Measurements from ENCODE around the gene RASL11B. TPM values are rescaled to one million over a fixed set of nuclear protein-coding genes. Genes with fewer than 3 reads are reported as not detected.
A peak's percentile ranks its signal among the peaks of the same experiment; 100 is the strongest.

Gene RASL11B
- total and polyA plus RNA-seq, 12 donors, result 1.2 to 16.5 (median 5.3) TPM

- ATAC-seq, result no peak
- no peak overlapping the region for H3K27ac ChIP-seq
- H3K9me3 ChIP-seq, result peaks cover 0 to 13% (median 5%) of the 10 kb centered on the region in 11 donors
- H3K36me3 ChIP-seq, result peaks cover 0 to 3% (median 0%) of the 10 kb centered on the region in 9 donors
- TF ChIP-seq, protein P1, sequence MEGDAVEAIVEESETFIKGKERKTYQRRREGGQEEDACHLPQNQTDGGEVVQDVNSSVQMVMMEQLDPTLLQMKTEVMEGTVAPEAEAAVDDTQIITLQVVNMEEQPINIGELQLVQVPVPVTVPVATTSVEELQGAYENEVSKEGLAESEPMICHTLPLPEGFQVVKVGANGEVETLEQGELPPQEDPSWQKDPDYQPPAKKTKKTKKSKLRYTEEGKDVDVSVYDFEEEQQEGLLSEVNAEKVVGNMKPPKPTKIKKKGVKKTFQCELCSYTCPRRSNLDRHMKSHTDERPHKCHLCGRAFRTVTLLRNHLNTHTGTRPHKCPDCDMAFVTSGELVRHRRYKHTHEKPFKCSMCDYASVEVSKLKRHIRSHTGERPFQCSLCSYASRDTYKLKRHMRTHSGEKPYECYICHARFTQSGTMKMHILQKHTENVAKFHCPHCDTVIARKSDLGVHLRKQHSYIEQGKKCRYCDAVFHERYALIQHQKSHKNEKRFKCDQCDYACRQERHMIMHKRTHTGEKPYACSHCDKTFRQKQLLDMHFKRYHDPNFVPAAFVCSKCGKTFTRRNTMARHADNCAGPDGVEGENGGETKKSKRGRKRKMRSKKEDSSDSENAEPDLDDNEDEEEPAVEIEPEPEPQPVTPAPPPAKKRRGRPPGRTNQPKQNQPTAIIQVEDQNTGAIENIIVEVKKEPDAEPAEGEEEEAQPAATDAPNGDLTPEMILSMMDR (IDR thresholded peaks at IDR 0.05), result no peak
- peaks cover 0 to 31% (median 0%) of the 10 kb centered on the region in 7 donors for H3K27me3 ChIP-seq
- WGBS, 2 donors, result 91 to 92% methylated on average over 2 of the region's 2 CpGs
- DNase-seq, result no peak
- peaks cover 0 to 39% (median 18%) of the 10 kb centered on the region in 9 donors for H3K4me1 ChIP-seq
- no peak overlapping the region for H3K4me3 ChIP-seq
- intact Hi-C loops (cut with DNase I), result loop anchor here in 9 of 10 donors (5.0 to 10.0 kb wide), 7 partner anchors 94 to 316 kb away; partner anchors contain the start of gene USP46 (in 2 of the 9)
Measured at GRCh38 chr4:52860361-52860760, 1.8 kb upstream of the RASL11B start.

DNA sequence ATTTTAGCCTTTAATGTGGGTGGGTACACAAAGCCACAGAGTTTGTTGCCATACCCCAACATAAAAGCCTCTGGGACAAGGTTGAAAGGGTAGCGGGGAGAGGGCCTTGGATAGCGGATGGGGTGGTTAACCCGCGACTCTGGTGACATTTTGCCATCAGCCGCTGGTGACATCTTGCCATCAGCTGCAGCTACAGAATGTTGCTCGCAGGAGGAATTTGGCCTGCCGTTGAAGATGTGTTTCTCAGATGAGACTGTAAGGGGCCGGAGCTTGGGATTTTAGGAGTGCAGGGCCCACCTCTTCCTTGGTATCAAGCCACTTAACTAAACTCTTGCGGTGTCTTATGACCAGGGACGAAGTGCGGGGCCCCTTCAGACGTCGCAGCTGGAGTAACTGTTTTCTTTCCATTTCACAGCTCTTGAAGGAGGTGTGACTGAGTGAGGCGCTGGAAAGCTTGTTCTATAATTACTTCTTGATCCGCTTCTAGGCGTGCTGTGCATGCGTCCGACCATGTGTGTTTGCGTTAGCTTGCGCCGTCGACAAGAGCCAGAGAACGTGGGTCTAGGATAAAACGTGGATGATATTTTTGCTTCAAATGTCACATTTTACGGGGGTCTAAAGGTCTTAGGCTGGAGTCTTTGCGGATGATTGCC, 820 bp upstream of the RASL11B start:
- intact Hi-C loops (cut with DNase I), result loop anchor here in 9 of 10 donors (5.0 to 10.0 kb wide), 7 partner anchors 94 to 316 kb away; partner anchors contain the start of gene USP46 (in 2 of the 9)
- H3K4me3 ChIP-seq, result peak overlapping the region; percentile 45 to 90 (median 70)
- H3K4me1 ChIP-seq, result peaks cover 0 to 49% (median 28%) of the 10 kb centered on the region in 9 donors
- 36 to 37% methylated on average over 26 of the region's 26 CpGs for WGBS, 2 donors
- H3K27ac ChIP-seq, result peak overlapping the region in 9 of 10 donors; percentile 5 to 90 (median 77)
- H3K27me3 ChIP-seq, result peaks cover 0 to 31% (median 0%) of the 10 kb centered on the region in 7 donors
- peaks cover 0 to 12% (median 3%) of the 10 kb centered on the region in 9 donors for H3K36me3 ChIP-seq
- ATAC-seq (peak in 2 of 8 donors; percentile 8 to 20), DNase-seq (no peak)
- TF ChIP-seq, protein P1 (IDR thresholded peaks at IDR 0.05), result no peak
- peaks cover 0 to 13% (median 5%) of the 10 kb centered on the region in 11 donors for H3K9me3 ChIP-seq

GRCh38 chr4:52862639-52863161, 583 bp downstream of the RASL11B start:
- peaks cover 2 to 63% (median 34%) of the 10 kb centered on the region in 9 donors for H3K4me1 ChIP-seq
- WGBS, 2 donors, result 2 to 9% methylated on average over 22 to 23 of the region's 23 CpGs
- TF ChIP-seq, protein P1 (IDR thresholded peaks at IDR 0.05), result no peak
- intact Hi-C loops (cut with DNase I), result loop anchor here in 9 of 10 donors (5.0 to 10.0 kb wide), 7 partner anchors 92 to 318 kb away; partner anchors contain the start of gene USP46 (in 2 of the 9)
- no peak for DNase-seq
- peaks cover 0 to 10% (median 5%) of the 10 kb centered on the region in 11 donors for H3K9me3 ChIP-seq
- peaks cover 0 to 21% (median 3%) of the 10 kb centered on the region in 9 donors for H3K36me3 ChIP-seq
- peaks cover 0 to 31% (median 0%) of the 10 kb centered on the region in 7 donors for H3K27me3 ChIP-seq
- ATAC-seq, result peak in 7 of 8 donors; percentile 1 to 53 (median 12)
- H3K4me3 ChIP-seq, result peak overlapping the region; percentile 45 to 90 (median 70)
- H3K27ac ChIP-seq, result peak overlapping the region in 9 of 10 donors; percentile 24 to 90 (median 77)

GRCh38 chr4:52863324-52863723, 1.2 kb downstream of the RASL11B start:
- no peak for DNase-seq
- H3K4me1 ChIP-seq, result peaks cover 3 to 69% (median 40%) of the 10 kb centered on the region in 9 donors
- ATAC-seq, result no peak
- H3K36me3 ChIP-seq, result peaks cover 0 to 21% (median 3%) of the 10 kb centered on the region in 9 donors
- peak overlapping the region in 9 of 10 donors; percentile 45 to 90 (median 72) for H3K4me3 ChIP-seq
- H3K27ac ChIP-seq, result peak overlapping the region in 7 of 10 donors; percentile 24 to 90 (median 78)
- intact Hi-C loops (cut with DNase I), result loop anchor here in 9 of 10 donors (5.0 to 10.0 kb wide), 7 partner anchors 91 to 319 kb away; partner anchors contain the start of gene USP46 (in 2 of the 9)
- WGBS, 2 donors, result 45 to 59% methylated on average over 6 of the region's 6 CpGs
- peaks cover 0 to 4% (median under 1%) of the 10 kb centered on the region in 11 donors for H3K9me3 ChIP-seq
- peaks cover 0 to 31% (median 0%) of the 10 kb centered on the region in 7 donors for H3K27me3 ChIP-seq
- TF ChIP-seq, protein P1 (IDR thresholded peaks at IDR 0.05), result no peak
